IMR-90 (cell line): ENCODE measurements around the gene STXBP6. TPM values are rescaled to one million over a fixed set of nuclear protein-coding genes. Genes with fewer than 3 reads are reported as not detected.

Source experiments
- ATAC-seq: fragments of 200-7000 bp; cut with Tn5 transposase; 2 replicates; pipeline ENCODE4 v1.9.1; 2020; ENCODE audit warnings: low read depth, mild to moderate bottlenecking, moderate library complexity
- BruUV-seq: library from RNA; stranded (reverse); fragments of 400-500 nt; replicated peaks from 2 replicates; lab custom pipeline; 2021; lab: Mats Ljungman, UMichigan
- CTCF ChIA-PET: fragments of 300-600 bp; formaldehyde crosslinking; extraction: SDS; loops from one replicate; lab custom pipeline; 2021; ENCODE audit warnings: antibody characterized with exemption; lab: Yijun Ruan, JAX
- POLR2A ChIA-PET: fragments of 300-600 bp; sonication (Branson Sonifier 250); formaldehyde crosslinking; loops from one replicate; lab custom pipeline; 2022; ENCODE audit warnings: antibody characterized with exemption; ENCODE audit not compliant: unreplicated experiment; lab: Charles Lee
- DNase-seq: peaks from one replicate; pipeline ENCODE4 v3.0.0; 2013
- H2AFZ ChIP-seq: replicated peaks from 2 replicates; pipeline ENCODE3; 2013; ENCODE audit warnings: low read length, mild to moderate bottlenecking; ENCODE audit not compliant: poor library complexity
- H2AK5ac ChIP-seq: 2 replicates; pipeline ENCODE4 v1.6.1; 2013; ENCODE audit warnings: low read depth, low read length, inconsistent platforms
- H2AK9ac ChIP-seq: replicated peaks from 2 replicates; pipeline ENCODE3; 2013; ENCODE audit warnings: mild to moderate bottlenecking, low read depth, low read length, moderate library complexity; ENCODE audit not compliant: poor library complexity
- H2BK120ac ChIP-seq: 2 replicates; pipeline ENCODE4 v1.6.1; 2013; ENCODE audit warnings: low read depth, low read length, inconsistent platforms
- H2BK15ac ChIP-seq: 3 replicates; pipeline ENCODE4 v1.6.1; 2013; ENCODE audit warnings: low read depth, low read length, inconsistent platforms
- H2BK20ac ChIP-seq: 2 replicates; pipeline ENCODE4 v1.6.1; 2013; ENCODE audit warnings: low read depth, mild to moderate bottlenecking, inconsistent platforms, low read length, moderate library complexity
- H2BK5ac ChIP-seq: 2 replicates; pipeline ENCODE4 v1.6.1; 2013; ENCODE audit warnings: mild to moderate bottlenecking, low read depth, low read length, inconsistent platforms; ENCODE audit not compliant: poor library complexity, severe bottlenecking
- H3K14ac ChIP-seq: replicated peaks from 2 replicates; pipeline ENCODE4 v1.6.1; 2013; ENCODE audit warnings: low read depth, low read length, inconsistent platforms
- H3K18ac ChIP-seq: 2 replicates; pipeline ENCODE4 v1.6.1; 2013; ENCODE audit warnings: low read depth, low read length, control low read depth
- H3K23ac ChIP-seq: 2 replicates; pipeline ENCODE4 v1.6.1; 2013; ENCODE audit warnings: low read depth, low read length, inconsistent platforms
- H3K27ac ChIP-seq: 2 replicates; pipeline ENCODE4 v1.5.1; 2013; ENCODE audit warnings: mild to moderate bottlenecking, control low read depth, low read length; ENCODE audit not compliant: insufficient read depth
- H3K27me3 ChIP-seq: 2 replicates; pipeline ENCODE4 v1.6.1; 2013; ENCODE audit warnings: low read length; ENCODE audit not compliant: control insufficient read depth, insufficient read depth
- H3K36me3 ChIP-seq: 2 replicates; pipeline ENCODE4 v1.6.1; 2013; ENCODE audit warnings: low read length, mixed read lengths; ENCODE audit not compliant: control insufficient read depth, insufficient read depth
- H3K4ac ChIP-seq: 2 replicates; pipeline ENCODE4 v1.6.1; 2013; ENCODE audit warnings: low read depth, low read length, inconsistent platforms
- H3K4me1 ChIP-seq: 2 replicates; pipeline ENCODE4 v1.6.1; 2013; ENCODE audit warnings: low read length, mixed read lengths; ENCODE audit not compliant: control insufficient read depth, insufficient read depth
- H3K4me2 ChIP-seq: 2 replicates; pipeline ENCODE4 v1.6.1; 2013; ENCODE audit warnings: low read depth, mild to moderate bottlenecking, control low read depth, low read length, moderate library complexity
- H3K4me3 ChIP-seq: 2 replicates; pipeline ENCODE4 v1.5.1; 2013; ENCODE audit warnings: low read depth, mild to moderate bottlenecking, control low read depth, low read length, moderate library complexity; ENCODE audit not compliant: insufficient read depth
- H3K56ac ChIP-seq: 2 replicates; pipeline ENCODE4 v1.6.1; 2013; ENCODE audit warnings: low read length, inconsistent platforms; ENCODE audit not compliant: insufficient read depth; ENCODE audit errors: extremely low read depth
- H3K79me1 ChIP-seq, 2 experiments: 2 replicates each; pipeline ENCODE4 v1.6.1; 2013; ENCODE audit warnings: low read length in 2 of 2, inconsistent platforms in 1 of 2, low read depth in 1 of 2
- H3K9ac ChIP-seq: 2 replicates; pipeline ENCODE4 v1.6.1; 2013; ENCODE audit warnings: low read depth, low read length, control low read depth
- H3K9me1 ChIP-seq: 2 replicates; pipeline ENCODE4 v1.6.1; 2013; ENCODE audit warnings: low read length, inconsistent platforms; ENCODE audit not compliant: insufficient read depth
- H3K9me3 ChIP-seq: 2 replicates; pipeline ENCODE4 v1.6.1; 2013; ENCODE audit warnings: low read length; ENCODE audit not compliant: control insufficient read depth, insufficient read depth
- H4K20me1 ChIP-seq: 2 replicates; pipeline ENCODE4 v1.6.1; 2013; ENCODE audit warnings: low read length, inconsistent platforms; ENCODE audit not compliant: insufficient read depth
- H4K5ac ChIP-seq: 2 replicates; pipeline ENCODE4 v1.6.1; 2013; ENCODE audit warnings: mild to moderate bottlenecking, low read depth, low read length, control low read depth
- H4K8ac ChIP-seq, 2 experiments: 2 replicates each; pipeline ENCODE4 v1.6.1; 2013; ENCODE audit warnings: low read depth in 2 of 2, low read length in 2 of 2, control low read depth in 1 of 2, inconsistent platforms in 1 of 2
- H4K91ac ChIP-seq: 2 replicates; pipeline ENCODE4 v1.6.1; 2013; ENCODE audit warnings: low read depth, low read length, inconsistent platforms; ENCODE audit not compliant: insufficient read depth
- BHLHE40 ChIP-seq: fragments of 150-350 bp; IDR thresholded peaks from 2 replicates; pipeline ENCODE4 v1.6.1; 2016; ENCODE audit warnings: mild to moderate bottlenecking, low read depth, low read length
- CEBPB ChIP-seq: IDR thresholded peaks from 2 replicates; pipeline ENCODE4 v1.6.1; 2012; ENCODE audit warnings: low read depth, low read length, improper control_type of control experiment
- CHD1 ChIP-seq: IDR thresholded peaks from 2 replicates; pipeline ENCODE4 v1.6.1; 2012; ENCODE audit warnings: low read depth, low read length, improper control_type of control experiment
- CTCF ChIP-seq: conservative IDR thresholded peaks from 2 replicates; pipeline ENCODE4 v1.5.1; 2012; ENCODE audit warnings: mild to moderate bottlenecking, low read depth, low read length, improper control_type of control experiment
- ELK1 ChIP-seq: fragments of 150-350 bp; IDR thresholded peaks from 2 replicates; pipeline ENCODE4 v1.6.1; 2016; ENCODE audit warnings: low read depth, mild to moderate bottlenecking, low read length, moderate library complexity, borderline replicate concordance
- FOS ChIP-seq: fragments of 150-350 bp; IDR thresholded peaks from 2 replicates; pipeline ENCODE4 v1.6.1; 2016; ENCODE audit warnings: low read depth, low read length
- MAFK ChIP-seq: IDR thresholded peaks from 2 replicates; pipeline ENCODE4 v1.6.1; 2012; ENCODE audit warnings: low read depth, low read length, improper control_type of control experiment
- MAZ ChIP-seq: IDR thresholded peaks from 2 replicates; pipeline ENCODE4 v1.6.1; 2012; ENCODE audit warnings: low read depth, mild to moderate bottlenecking, low read length, improper control_type of control experiment, moderate library complexity, borderline replicate concordance
- MXI1 ChIP-seq: IDR thresholded peaks from 2 replicates; pipeline ENCODE4 v1.6.1; 2012; ENCODE audit warnings: low read depth, mild to moderate bottlenecking, low read length, moderate library complexity, borderline replicate concordance
- POLR2A ChIP-seq: IDR thresholded peaks from 2 replicates; pipeline ENCODE4 v1.6.1; 2012; ENCODE audit warnings: mild to moderate bottlenecking, low read depth, low read length
- RAD21 ChIP-seq: IDR thresholded peaks from 2 replicates; pipeline ENCODE4 v1.6.1; 2012; ENCODE audit warnings: low read length, improper control_type of control experiment
- RCOR1 ChIP-seq: IDR thresholded peaks from 2 replicates; pipeline ENCODE4 v1.6.1; 2012; ENCODE audit warnings: mild to moderate bottlenecking, low read length, improper control_type of control experiment; ENCODE audit not compliant: insufficient replicate concordance
- RFX5 ChIP-seq: IDR thresholded peaks from 2 replicates; pipeline ENCODE4 v1.8.0; 2012; ENCODE audit warnings: low read depth, mild to moderate bottlenecking, low read length, moderate library complexity
- SMC3 ChIP-seq: fragments of 150-350 bp; IDR thresholded peaks from 2 replicates; pipeline ENCODE4 v1.6.1; 2016; ENCODE audit warnings: low read depth, mild to moderate bottlenecking, antibody characterized with exemption, low read length, moderate library complexity
- USF2 ChIP-seq: fragments of 150-350 bp; IDR thresholded peaks from 2 replicates; pipeline ENCODE4 v1.6.1; 2017; ENCODE audit warnings: mild to moderate bottlenecking, antibody characterized with exemption, low read length, low read depth
- WGBS, 2 experiments: methylation state at CpG; one replicate each; pipeline versions ENCODE4 v1.1.5 to v1.1.7; 2013; ENCODE audit warnings: missing lambda C conversion rate in 2 of 2; ENCODE audit not compliant: insufficient read length in 1 of 2; ENCODE audit errors: extremely low coverage in 2 of 2; 5-methylcytosine and 5-hydroxymethylcytosine counted together
- dilution Hi-C: fragments of 300-500 bp; cut with HindIII; formaldehyde crosslinking; loops from one replicate; pipeline ENCODE4 v1.14.3; 2018; ENCODE audit warnings: low sequenced_read_pairs; ENCODE audit not compliant: unreplicated experiment
- in situ Hi-C: fragments of 300-500 bp; cut with MboI; formaldehyde crosslinking; loops from 3 replicates; pipeline ENCODE4 v1.14.3; 2019; ENCODE audit warnings: low sequenced_read_pairs, inconsistent platforms, mixed read lengths
- intact Hi-C: fragments of 100-400 bp; cut with micrococcal nuclease; formaldehyde crosslinking; loops from 2 replicates; pipeline ENCODE4 v1.10.0; 2022
- polyA plus RNA-seq, 3 experiments: library from polyadenylated mRNA; depleted of rRNA; stranded (reverse); fragments of >200 nt; gene quantifications; 2 replicates each; pipeline ENCODE4 v1.2.3, GENCODE V29; 2012; ENCODE audit warnings: low replicate concordance in 1 of 3
- total RNA-seq: library from RNA; depleted of rRNA; stranded (reverse); fragments of >200 nt; gene quantifications from 2 replicates; pipeline ENCODE4 v1.2.3, GENCODE V29; 2012

STXBP6 gene
- total and polyA plus RNA-seq, 2 of the 4 experiments (the other 2 are of a cell fraction): 14.2 to 14.3 TPM

- ChIA-PET POLR2A (no interaction called here), CTCF (no interaction called here)
Observed at GRCh38 chr14:24833385-24833784, 216.6 kb downstream of the STXBP6 start.

More at GRCh38 chr14:24833385-24833784, 216.6 kb downstream of the STXBP6 start:
- Histone ChIP-seq H4K20me1 (no peaks in the 10 kb centered on the region), H2BK20ac (no peak overlapping the region), H2BK15ac (no peak overlapping the region), H3K9me3 (no peaks in the 10 kb centered on the region), H3K4me2 (no peak overlapping the region), H2BK5ac (no peak overlapping the region), H3K4me3 (no peak overlapping the region), H2AK5ac (no peak overlapping the region), H2BK120ac (no peak overlapping the region), H2AK9ac (no peak overlapping the region), H4K5ac (no peak overlapping the region), H4K8ac (no peak overlapping the region), H3K27ac (no peak overlapping the region), H3K9ac (no peak overlapping the region), H3K79me1 (no peaks in the 10 kb centered on the region), H3K4ac (no peak overlapping the region), H3K27me3 (no peaks in the 10 kb centered on the region), H3K9me1 (no peaks in the 10 kb centered on the region), H3K36me3 (no peaks in the 10 kb centered on the region), H4K91ac (no peak overlapping the region), H3K4me1 (0 out of 2 replicates have a peak, but pooled peaks cover 2% of the 10 kb centered on the region), H3K18ac (no peak overlapping the region), H3K14ac (no peak overlapping the region), H2AFZ (no peak overlapping the region), H3K23ac (no peak overlapping the region), H3K56ac (no peak overlapping the region)
- intact Hi-C loops: no loop called here
- BruUV-seq: no TSS peak
- TF ChIP-seq CHD1 (no peak), CEBPB (no peak), CTCF (no peak), MXI1 (no peak), USF2 (no peak), RFX5 (no peak), BHLHE40 (no peak), RCOR1 (no peak), RAD21 (no peak), MAZ (no peak), MAFK (no peak), POLR2A (no peak), ELK1 (no peak), FOS (no peak), SMC3 (no peak)
- no CpG with 5 or more reads among the region's 1 CpG for WGBS, 2 experiments
- DNase-seq (no peak), ATAC-seq (no peak)
- in situ Hi-C loops: no loop called here
- dilution Hi-C loops: no loop called here
